Lower leg skin (tissue), 3 donors: ENCODE results near the gene ZSCAN25.

Experiments used
- POLR2A ChIP-seq, 2 donors: fragments of 450-650 bp; IDR thresholded peaks; one replicate each; pipeline ENCODE4 v1.6.1; 2016 to 2017; ENCODE audit warnings: antibody characterized with exemption in 2 of 2, mild to moderate bottlenecking in 1 of 2, moderate library complexity in 1 of 2
- TF ChIP-seq, protein P1 (sequence below), 3 donors: fragments of 450-650 bp; IDR thresholded peaks; one replicate each; pipeline ENCODE4 v1.5.1; 2016; ENCODE audit warnings: antibody characterized with exemption in 3 of 3, mild to moderate bottlenecking in 3 of 3, moderate library complexity in 2 of 3

DNA sequence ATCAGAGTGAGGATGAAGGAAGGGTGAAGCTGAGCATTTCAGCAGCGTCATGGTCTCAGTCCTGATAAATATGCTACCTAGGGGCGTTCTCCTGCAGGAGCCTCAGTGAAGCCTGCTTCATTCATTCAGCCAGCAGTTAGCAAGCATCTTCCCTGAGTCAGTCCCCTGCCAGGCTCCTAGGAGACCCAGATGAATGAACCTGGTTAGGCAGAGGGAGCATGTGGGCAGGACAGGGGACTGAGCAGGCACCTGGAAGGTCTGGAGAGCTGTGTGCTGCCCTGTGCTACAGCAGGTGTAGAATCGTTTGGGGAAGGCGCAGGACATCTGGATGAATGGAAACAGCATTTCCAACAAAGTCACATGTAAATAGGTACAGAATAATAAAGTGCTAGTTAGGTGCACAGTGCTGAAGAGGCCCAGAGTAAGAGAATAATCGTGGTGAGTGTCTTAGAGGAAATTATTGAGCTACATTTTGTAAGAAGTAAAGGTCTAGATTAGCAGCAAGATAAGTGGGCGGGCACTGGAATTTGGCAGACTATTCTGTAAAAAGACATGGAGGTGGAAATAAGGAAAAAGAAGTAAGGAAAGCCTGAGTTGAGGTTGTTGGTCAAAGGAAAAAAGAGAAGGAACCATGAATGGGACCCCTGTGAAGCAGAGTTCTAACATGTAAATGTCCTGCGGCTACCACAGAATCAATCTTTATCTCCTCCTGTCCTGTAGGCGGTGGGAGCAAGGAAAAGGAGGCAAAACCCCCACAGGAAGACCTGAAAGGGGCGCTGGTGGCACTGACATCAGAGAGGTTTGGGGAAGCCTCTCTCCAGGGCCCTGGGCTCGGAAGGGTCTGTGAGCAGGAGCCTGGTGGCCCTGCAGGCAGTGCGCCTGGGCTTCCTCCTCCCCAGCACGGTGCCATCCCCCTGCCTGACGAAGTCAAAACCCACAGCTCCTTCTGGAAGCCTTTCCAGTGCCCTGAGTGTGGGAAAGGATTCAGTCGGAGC lies 12.0 kb downstream of the ZSCAN25 start:
- TF ChIP-seq, protein P1, sequence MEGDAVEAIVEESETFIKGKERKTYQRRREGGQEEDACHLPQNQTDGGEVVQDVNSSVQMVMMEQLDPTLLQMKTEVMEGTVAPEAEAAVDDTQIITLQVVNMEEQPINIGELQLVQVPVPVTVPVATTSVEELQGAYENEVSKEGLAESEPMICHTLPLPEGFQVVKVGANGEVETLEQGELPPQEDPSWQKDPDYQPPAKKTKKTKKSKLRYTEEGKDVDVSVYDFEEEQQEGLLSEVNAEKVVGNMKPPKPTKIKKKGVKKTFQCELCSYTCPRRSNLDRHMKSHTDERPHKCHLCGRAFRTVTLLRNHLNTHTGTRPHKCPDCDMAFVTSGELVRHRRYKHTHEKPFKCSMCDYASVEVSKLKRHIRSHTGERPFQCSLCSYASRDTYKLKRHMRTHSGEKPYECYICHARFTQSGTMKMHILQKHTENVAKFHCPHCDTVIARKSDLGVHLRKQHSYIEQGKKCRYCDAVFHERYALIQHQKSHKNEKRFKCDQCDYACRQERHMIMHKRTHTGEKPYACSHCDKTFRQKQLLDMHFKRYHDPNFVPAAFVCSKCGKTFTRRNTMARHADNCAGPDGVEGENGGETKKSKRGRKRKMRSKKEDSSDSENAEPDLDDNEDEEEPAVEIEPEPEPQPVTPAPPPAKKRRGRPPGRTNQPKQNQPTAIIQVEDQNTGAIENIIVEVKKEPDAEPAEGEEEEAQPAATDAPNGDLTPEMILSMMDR (IDR thresholded peaks at IDR 0.05), result no peak
- no peak for TF ChIP-seq POLR2A (IDR thresholded peaks at IDR 0.05)
